Neural progenitor cell (in vitro differentiated cells): ENCODE measurements around the gene FXYD2. TPM values are rescaled to one million over a fixed set of nuclear protein-coding genes. Genes with fewer than 3 reads are reported as not detected.

ENCODE experiments used
- DNase-seq: peaks from one replicate; pipeline ENCODE4 v3.0.0-alpha.2; 2016; ENCODE audit warnings: low spot score
- H2AFZ ChIP-seq: fragments of 200-600 bp; sonication (generic); replicated peaks from 2 replicates; pipeline ENCODE4 v1.6.1; 2016; ENCODE audit warnings: antibody characterized with exemption
- H3F3A ChIP-seq: fragments of 200-600 bp; sonication (generic); 2 replicates; pipeline ENCODE4 v1.6.1; 2016; ENCODE audit warnings: antibody characterized with exemption, low read depth
- H3K27ac ChIP-seq: fragments of 200-600 bp; sonication (generic); 2 replicates; pipeline ENCODE4 v1.5.1; 2016; ENCODE audit warnings: mild to moderate bottlenecking
- H3K27me3 ChIP-seq: fragments of 200-600 bp; sonication (generic); 2 replicates; pipeline ENCODE4 v1.6.1; 2016; ENCODE audit warnings: mild to moderate bottlenecking, moderate library complexity
- H3K36me3 ChIP-seq: fragments of 200-600 bp; sonication (generic); 2 replicates; pipeline ENCODE4 v1.5.1; 2016
- H3K4me1 ChIP-seq: fragments of 200-600 bp; sonication (generic); 2 replicates; pipeline ENCODE4 v1.6.1; 2016; ENCODE audit warnings: mixed run types
- H3K4me2 ChIP-seq: fragments of 200-600 bp; sonication (generic); 2 replicates; pipeline ENCODE4 v1.6.1; 2016
- H3K4me3 ChIP-seq: fragments of 200-600 bp; sonication (generic); 2 replicates; pipeline ENCODE4 v1.5.1; 2016
- H3K79me2 ChIP-seq: fragments of 200-600 bp; sonication (generic); 2 replicates; pipeline ENCODE4 v1.6.1; 2016; ENCODE audit warnings: low read depth
- H3K9ac ChIP-seq: fragments of 200-600 bp; sonication (generic); 2 replicates; pipeline ENCODE4 v1.6.1; 2016
- H3K9me3 ChIP-seq: fragments of 200-600 bp; sonication (generic); 2 replicates; pipeline ENCODE4 v1.5.1; 2016; ENCODE audit warnings: low read depth
- H4K20me1 ChIP-seq: fragments of 200-600 bp; sonication (generic); 2 replicates; pipeline ENCODE4 v1.6.1; 2016; ENCODE audit warnings: low read depth
- H3K27ac Mint-ChIP-seq: 3 replicates; pipeline ENCODE4 v1.8.0; 2021; ENCODE audit warnings: mixed read lengths
- H3K27me3 Mint-ChIP-seq: 2 replicates; pipeline ENCODE4 v1.8.0; 2022; ENCODE audit warnings: low read depth, mild to moderate bottlenecking, inconsistent platforms, moderate library complexity, mixed read lengths; ENCODE audit not compliant: insufficient read depth
- H3K36me3 Mint-ChIP-seq: 3 replicates; pipeline ENCODE4 v1.8.0; 2021; ENCODE audit warnings: mixed read lengths
- H3K4me1 Mint-ChIP-seq: 3 replicates; pipeline ENCODE4 v1.8.0; 2021; ENCODE audit warnings: mixed read lengths
- H3K4me3 Mint-ChIP-seq: 3 replicates; pipeline ENCODE4 v1.8.0; 2021; ENCODE audit warnings: mild to moderate bottlenecking, moderate library complexity, mixed read lengths
- H3K9me3 Mint-ChIP-seq: 3 replicates; pipeline ENCODE4 v1.8.0; 2020; ENCODE audit warnings: mixed read lengths
- EZH2 ChIP-seq: fragments of 200-600 bp; sonication (generic); IDR thresholded peaks from 2 replicates; pipeline ENCODE4 v1.6.1; 2017; ENCODE audit warnings: antibody characterized with exemption, mild to moderate bottlenecking, moderate library complexity
- EZH2phosphoT487 ChIP-seq: fragments of 200-600 bp; sonication (generic); IDR thresholded peaks from 2 replicates; pipeline ENCODE4 v1.6.1; 2017; ENCODE audit warnings: antibody characterized with exemption
- total RNA-seq: library from RNA; depleted of rRNA; stranded (reverse); fragments of >200 nt; gene quantifications from 2 replicates; pipeline ENCODE4 v1.2.3, GENCODE V29; 2015; ENCODE audit warnings: low replicate concordance
- TF ChIP-seq, protein P1 (sequence below): fragments of 200-600 bp; sonication (generic); IDR thresholded peaks from 2 replicates; pipeline ENCODE4 v1.5.1; 2017; ENCODE audit warnings: antibody characterized with exemption, mild to moderate bottlenecking

Gene FXYD2
- total RNA-seq, 1 donor from 2014 or later, result 1.9 TPM

DNA sequence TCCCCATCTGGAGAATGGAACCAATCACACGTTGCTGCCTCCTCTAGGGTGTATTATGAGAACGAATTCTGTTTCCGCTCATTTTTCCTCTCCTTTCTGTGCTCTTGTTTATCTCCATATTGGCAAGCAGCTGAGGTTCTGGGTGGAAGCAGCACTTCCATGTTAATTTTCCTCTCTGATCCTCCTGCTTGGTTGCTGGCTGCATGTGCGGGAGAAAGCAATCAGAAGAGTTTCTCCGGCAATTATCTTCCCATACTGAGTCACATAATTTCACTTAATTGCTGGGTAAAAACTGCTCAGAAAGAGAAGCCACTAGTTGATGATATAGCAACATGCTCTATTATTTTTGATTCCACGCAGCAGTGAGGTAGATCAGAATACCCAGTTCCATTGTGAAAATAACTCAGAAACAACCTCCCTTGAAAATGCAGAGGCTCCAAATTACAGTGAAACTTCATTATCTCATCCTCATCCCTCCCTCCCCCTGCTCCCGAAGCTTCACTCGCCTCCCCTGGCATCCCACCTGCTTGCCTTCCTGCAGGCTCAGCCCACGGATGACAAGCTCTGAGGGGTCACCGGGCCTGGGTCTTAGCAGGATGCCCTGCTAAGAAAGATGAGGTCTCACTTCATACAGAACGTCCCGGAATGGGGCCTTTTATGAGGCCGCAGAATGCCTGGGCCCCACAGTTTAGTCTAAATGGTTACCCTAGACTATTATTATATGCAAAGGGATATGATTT is 31.5 kb upstream of the FXYD2 start:
- Mint-ChIP-seq H3K27ac (no peak overlapping the region), H3K4me3 (no peak overlapping the region), H3K4me1 (peaks cover 12% of the 10 kb centered on the region), H3K27me3 (no peaks in the 10 kb centered on the region), H3K36me3 (peaks cover 26% of the 10 kb centered on the region), H3K9me3 (peaks cover 15% of the 10 kb centered on the region)
- no peak for DNase-seq
- H3K4me1 ChIP-seq, result peaks cover 8% of the 10 kb centered on the region
- no peak overlapping the region for H3K27ac ChIP-seq
- peaks cover 7% of the 10 kb centered on the region for H3F3A ChIP-seq
- TF ChIP-seq EZH2 (no peak), EZH2phosphoT487 (no peak)
- H3K79me2 ChIP-seq, result peaks cover 44% of the 10 kb centered on the region
- H3K27me3 ChIP-seq, result no peaks in the 10 kb centered on the region
- H3K36me3 ChIP-seq, result no peaks in the 10 kb centered on the region
- peaks cover 58% of the 10 kb centered on the region for H4K20me1 ChIP-seq
- no peak overlapping the region for H3K4me3 ChIP-seq
- H3K9me3 ChIP-seq, result no peaks in the 10 kb centered on the region
- no peak overlapping the region for H2AFZ ChIP-seq
- H3K9ac ChIP-seq, result no peak overlapping the region
- H3K4me2 ChIP-seq, result no peak overlapping the region

DNA sequence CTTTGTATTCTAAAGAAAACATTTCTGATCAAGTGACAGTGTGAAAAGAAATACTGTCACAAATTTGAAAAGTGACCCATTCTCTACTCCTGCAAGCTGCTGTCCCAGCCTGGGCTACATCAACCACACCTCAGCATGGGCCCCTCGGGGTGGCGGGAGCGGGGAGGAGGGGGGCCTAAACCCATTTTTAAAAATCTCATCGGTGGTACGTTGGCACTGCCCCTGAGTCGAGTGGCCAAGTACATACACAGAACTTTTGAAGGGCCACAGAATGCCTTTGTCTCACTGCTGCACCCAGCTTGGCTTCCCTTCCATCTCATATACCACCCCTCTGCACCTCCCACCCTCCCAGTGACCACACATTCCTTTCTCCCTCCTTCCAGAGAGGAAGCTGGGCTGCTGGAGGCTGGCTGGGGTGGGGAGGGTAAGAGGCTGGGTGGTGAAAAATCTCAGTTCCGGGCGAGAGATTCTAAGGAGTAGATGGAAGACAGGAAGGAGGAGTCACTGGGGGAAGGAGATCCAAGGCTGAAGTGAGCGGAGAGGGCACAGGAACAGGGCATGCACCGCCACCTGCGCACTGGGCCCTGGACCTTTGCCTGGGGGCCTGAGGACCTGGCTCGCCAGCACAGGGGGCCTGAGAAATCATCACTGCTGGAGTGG is 30.8 kb upstream of the FXYD2 start:
- Histone ChIP-seq H3F3A (no peaks in the 10 kb centered on the region), H3K4me3 (no peak overlapping the region), H3K79me2 (peaks cover 38% of the 10 kb centered on the region), H3K4me2 (no peak overlapping the region), H3K36me3 (no peaks in the 10 kb centered on the region), H3K9ac (no peak overlapping the region), H3K27me3 (no peaks in the 10 kb centered on the region), H3K27ac (no peak overlapping the region), H2AFZ (no peak overlapping the region), H4K20me1 (peaks cover 54% of the 10 kb centered on the region), H3K9me3 (no peaks in the 10 kb centered on the region), H3K4me1 (peaks cover 7% of the 10 kb centered on the region)
- H3K27ac Mint-ChIP-seq, result no peak overlapping the region
- no peak overlapping the region for H3K4me3 Mint-ChIP-seq
- DNase-seq, result no peak
- H3K27me3 Mint-ChIP-seq, result no peaks in the 10 kb centered on the region
- TF ChIP-seq EZH2, result no peak
- TF ChIP-seq, protein P1, sequence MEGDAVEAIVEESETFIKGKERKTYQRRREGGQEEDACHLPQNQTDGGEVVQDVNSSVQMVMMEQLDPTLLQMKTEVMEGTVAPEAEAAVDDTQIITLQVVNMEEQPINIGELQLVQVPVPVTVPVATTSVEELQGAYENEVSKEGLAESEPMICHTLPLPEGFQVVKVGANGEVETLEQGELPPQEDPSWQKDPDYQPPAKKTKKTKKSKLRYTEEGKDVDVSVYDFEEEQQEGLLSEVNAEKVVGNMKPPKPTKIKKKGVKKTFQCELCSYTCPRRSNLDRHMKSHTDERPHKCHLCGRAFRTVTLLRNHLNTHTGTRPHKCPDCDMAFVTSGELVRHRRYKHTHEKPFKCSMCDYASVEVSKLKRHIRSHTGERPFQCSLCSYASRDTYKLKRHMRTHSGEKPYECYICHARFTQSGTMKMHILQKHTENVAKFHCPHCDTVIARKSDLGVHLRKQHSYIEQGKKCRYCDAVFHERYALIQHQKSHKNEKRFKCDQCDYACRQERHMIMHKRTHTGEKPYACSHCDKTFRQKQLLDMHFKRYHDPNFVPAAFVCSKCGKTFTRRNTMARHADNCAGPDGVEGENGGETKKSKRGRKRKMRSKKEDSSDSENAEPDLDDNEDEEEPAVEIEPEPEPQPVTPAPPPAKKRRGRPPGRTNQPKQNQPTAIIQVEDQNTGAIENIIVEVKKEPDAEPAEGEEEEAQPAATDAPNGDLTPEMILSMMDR, result no peak
- TF ChIP-seq EZH2phosphoT487, result no peak
- peaks cover 26% of the 10 kb centered on the region for H3K36me3 Mint-ChIP-seq
- peaks cover 6% of the 10 kb centered on the region for H3K4me1 Mint-ChIP-seq
- H3K9me3 Mint-ChIP-seq, result peaks cover 15% of the 10 kb centered on the region

GRCh38 chr11:117852309-117852708 is 27.8 kb upstream of the FXYD2 start:
- Histone ChIP-seq H3K27ac (no peak overlapping the region), H2AFZ (no peak overlapping the region), H3K9ac (no peak overlapping the region), H3K9me3 (no peaks in the 10 kb centered on the region), H3F3A (no peaks in the 10 kb centered on the region), H3K36me3 (no peaks in the 10 kb centered on the region), H3K4me3 (no peak overlapping the region), H3K79me2 (peaks cover 19% of the 10 kb centered on the region), H4K20me1 (peaks cover 32% of the 10 kb centered on the region), H3K4me1 (peaks cover 7% of the 10 kb centered on the region), H3K27me3 (no peaks in the 10 kb centered on the region), H3K4me2 (no peak overlapping the region)
- TF ChIP-seq, protein P1, result no peak
- no peak for TF ChIP-seq EZH2phosphoT487
- TF ChIP-seq EZH2, result no peak
- Mint-ChIP-seq H3K4me3 (no peak overlapping the region), H3K36me3 (peaks cover 26% of the 10 kb centered on the region), H3K27ac (no peak overlapping the region), H3K4me1 (peaks cover 5% of the 10 kb centered on the region), H3K27me3 (no peaks in the 10 kb centered on the region), H3K9me3 (peaks cover 15% of the 10 kb centered on the region)
- DNase-seq, result no peak

- Histone ChIP-seq H3F3A (no peaks in the 10 kb centered on the region), H3K27ac (no peak overlapping the region)
Measured at GRCh38 chr11:117851852-117852251, 27.3 kb upstream of the FXYD2 start.

More at GRCh38 chr11:117851852-117852251, 27.3 kb upstream of the FXYD2 start:
- H4K20me1 ChIP-seq, result peaks cover 28% of the 10 kb centered on the region
- Mint-ChIP-seq H3K9me3 (peaks cover 15% of the 10 kb centered on the region), H3K4me1 (peaks cover 5% of the 10 kb centered on the region), H3K4me3 (no peak overlapping the region), H3K36me3 (peaks cover 26% of the 10 kb centered on the region), H3K27me3 (no peaks in the 10 kb centered on the region), H3K27ac (no peak overlapping the region)
- no peak overlapping the region for H3K4me3 ChIP-seq
- peaks cover 19% of the 10 kb centered on the region for H3K79me2 ChIP-seq
- H3K9ac ChIP-seq, result no peak overlapping the region
- H3K27me3 ChIP-seq, result no peaks in the 10 kb centered on the region
- no peaks in the 10 kb centered on the region for H3K36me3 ChIP-seq
- no peaks in the 10 kb centered on the region for H3K9me3 ChIP-seq
- DNase-seq, result no peak
- H3K4me1 ChIP-seq, result peaks cover 7% of the 10 kb centered on the region
- H3K4me2 ChIP-seq, result no peak overlapping the region
- TF ChIP-seq, protein P1, result no peak
- no peak for TF ChIP-seq EZH2
- no peak for TF ChIP-seq EZH2phosphoT487
- no peak overlapping the region for H2AFZ ChIP-seq
